ENCODE data around the gene SCP2D1. TPM values are rescaled to one million over a fixed set of nuclear protein-coding genes. Genes with fewer than 3 reads are reported as not detected.

The SCP2D1 gene
- total RNA-seq, 1 experiment from 2014 or later: not detected

DNA sequence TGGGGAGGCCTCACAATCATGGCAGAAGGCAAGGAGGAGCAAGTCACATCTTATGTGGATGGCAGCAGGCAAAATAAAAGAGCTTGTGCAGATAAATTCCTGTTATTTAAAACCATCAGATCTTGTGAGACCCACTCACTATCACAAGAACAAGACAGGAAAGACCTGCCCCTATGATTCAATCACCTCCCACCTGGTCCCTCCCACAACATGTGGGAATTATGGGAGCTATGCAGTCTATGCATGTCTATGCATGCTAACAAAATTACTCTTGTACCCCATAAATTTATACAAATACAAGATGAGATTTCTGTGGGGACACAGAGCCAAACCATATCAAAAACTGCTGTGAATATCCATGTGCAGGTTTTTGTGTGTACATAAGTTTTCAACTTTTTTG, 25.6 kb upstream of the SCP2D1 start:
- ChIA-PET CTCF (no interaction called here), POLR2A (ENCODE audit: unreplicated experiment) (no interaction called here)
- peaks cover 52% of the 10 kb centered on the region for H3K27me3 ChIP-seq (ENCODE audit: low read length)
- no peak overlapping the region for H3K27ac ChIP-seq (ENCODE audit: low read length)
- no peaks in the 10 kb centered on the region for H3K79me2 ChIP-seq (ENCODE audit: low read length)
- DNase-seq (no peak), ATAC-seq (no peak)
- TF ChIP-seq EZH2 (IDR thresholded peaks at IDR 0.05; ENCODE audit: low read length, unreplicated experiment): no peak
- no peak for TF ChIP-seq EZH2phosphoT487 (IDR thresholded peaks at IDR 0.05; ENCODE audit: borderline replicate concordance, low read length)
- TF ChIP-seq, protein P1, sequence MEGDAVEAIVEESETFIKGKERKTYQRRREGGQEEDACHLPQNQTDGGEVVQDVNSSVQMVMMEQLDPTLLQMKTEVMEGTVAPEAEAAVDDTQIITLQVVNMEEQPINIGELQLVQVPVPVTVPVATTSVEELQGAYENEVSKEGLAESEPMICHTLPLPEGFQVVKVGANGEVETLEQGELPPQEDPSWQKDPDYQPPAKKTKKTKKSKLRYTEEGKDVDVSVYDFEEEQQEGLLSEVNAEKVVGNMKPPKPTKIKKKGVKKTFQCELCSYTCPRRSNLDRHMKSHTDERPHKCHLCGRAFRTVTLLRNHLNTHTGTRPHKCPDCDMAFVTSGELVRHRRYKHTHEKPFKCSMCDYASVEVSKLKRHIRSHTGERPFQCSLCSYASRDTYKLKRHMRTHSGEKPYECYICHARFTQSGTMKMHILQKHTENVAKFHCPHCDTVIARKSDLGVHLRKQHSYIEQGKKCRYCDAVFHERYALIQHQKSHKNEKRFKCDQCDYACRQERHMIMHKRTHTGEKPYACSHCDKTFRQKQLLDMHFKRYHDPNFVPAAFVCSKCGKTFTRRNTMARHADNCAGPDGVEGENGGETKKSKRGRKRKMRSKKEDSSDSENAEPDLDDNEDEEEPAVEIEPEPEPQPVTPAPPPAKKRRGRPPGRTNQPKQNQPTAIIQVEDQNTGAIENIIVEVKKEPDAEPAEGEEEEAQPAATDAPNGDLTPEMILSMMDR (conservative IDR thresholded peaks at IDR 0.05; ENCODE audit: low read depth, low read length): no peak
- H3F3A ChIP-seq (ENCODE audit: low read length, unreplicated experiment): no peaks in the 10 kb centered on the region
- H3K4me1 ChIP-seq (ENCODE audit: insufficient read depth, low read length): no peaks in the 10 kb centered on the region
- H3K9me3 ChIP-seq (ENCODE audit: low read length): no peaks in the 10 kb centered on the region
- 0 out of 2 replicates have a peak, but pooled peaks cover 4% of the 10 kb centered on the region for H3K9me2 ChIP-seq (replicated peaks; ENCODE audit: low read length)
- intact Hi-C loops (cut with micrococcal nuclease): no loop called here
- no peaks in the 10 kb centered on the region for H3K36me3 ChIP-seq (ENCODE audit: low read depth, low read length)
- BruUV-seq (replicated peaks): no TSS peak
- no peak overlapping the region for H3K4me2 ChIP-seq (ENCODE audit: low read length)
- no peak overlapping the region for H2AFZ ChIP-seq (ENCODE audit: low read length)
- no peak overlapping the region for H3K9ac ChIP-seq (ENCODE audit: low read length)
- no peak overlapping the region for H3K4me3 ChIP-seq (ENCODE audit: low read length)
- H4K20me1 ChIP-seq (ENCODE audit: low read length): no peaks in the 10 kb centered on the region

DNA sequence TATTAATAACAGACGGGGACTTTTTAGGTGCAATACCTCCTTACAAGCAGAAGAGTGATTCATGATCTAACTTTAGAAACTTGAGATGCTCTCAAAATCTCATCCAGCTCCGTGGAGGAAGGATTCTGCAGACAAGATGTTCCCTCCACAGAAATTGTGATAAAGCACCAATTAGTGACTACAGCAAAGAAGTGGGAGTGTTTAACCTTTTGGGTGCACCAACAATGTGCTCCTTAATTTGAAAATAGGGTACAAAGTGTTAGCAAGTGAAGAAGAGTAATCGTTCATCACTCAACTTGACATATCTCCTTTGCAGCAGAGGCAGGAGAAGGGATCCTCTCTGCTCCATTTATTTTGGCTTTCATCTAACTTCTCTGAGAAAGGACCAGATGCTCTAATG, 22.8 kb upstream of the SCP2D1 start:
- Histone ChIP-seq H3F3A (ENCODE audit: low read length, unreplicated experiment) (no peaks in the 10 kb centered on the region), H3K4me1 (ENCODE audit: insufficient read depth, low read length) (peaks cover 6% of the 10 kb centered on the region), H3K9ac (ENCODE audit: low read length) (no peak overlapping the region), H3K4me3 (ENCODE audit: low read length) (no peak overlapping the region), H3K27me3 (ENCODE audit: low read length) (peaks cover 26% of the 10 kb centered on the region), H3K9me3 (ENCODE audit: low read length) (no peaks in the 10 kb centered on the region), H3K9me2 (replicated peaks; ENCODE audit: low read length) (no peaks in the 10 kb centered on the region), H3K36me3 (ENCODE audit: low read depth, low read length) (no peaks in the 10 kb centered on the region), H3K27ac (ENCODE audit: low read length) (no peak overlapping the region), H2AFZ (ENCODE audit: low read length) (no peak overlapping the region), H4K20me1 (ENCODE audit: low read length) (no peaks in the 10 kb centered on the region), H3K4me2 (ENCODE audit: low read length) (no peak overlapping the region), H3K79me2 (ENCODE audit: low read length) (no peaks in the 10 kb centered on the region)
- TF ChIP-seq, protein P1 (conservative IDR thresholded peaks at IDR 0.05; ENCODE audit: low read depth, low read length): no peak
- TF ChIP-seq EZH2 (IDR thresholded peaks at IDR 0.05; ENCODE audit: low read length, unreplicated experiment) (no peak), EZH2phosphoT487 (IDR thresholded peaks at IDR 0.05; ENCODE audit: borderline replicate concordance, low read length) (no peak)
- no peak for ATAC-seq
- ChIA-PET CTCF (no interaction called here), POLR2A (ENCODE audit: unreplicated experiment) (no interaction called here)
- intact Hi-C loops (cut with micrococcal nuclease): loop anchor here (5.0 kb wide), 2 partner anchors 158 to 378 kb away; no protein-coding TSS in a partner anchor
- DNase-seq: no peak
- no TSS peak for BruUV-seq (replicated peaks)

DNA sequence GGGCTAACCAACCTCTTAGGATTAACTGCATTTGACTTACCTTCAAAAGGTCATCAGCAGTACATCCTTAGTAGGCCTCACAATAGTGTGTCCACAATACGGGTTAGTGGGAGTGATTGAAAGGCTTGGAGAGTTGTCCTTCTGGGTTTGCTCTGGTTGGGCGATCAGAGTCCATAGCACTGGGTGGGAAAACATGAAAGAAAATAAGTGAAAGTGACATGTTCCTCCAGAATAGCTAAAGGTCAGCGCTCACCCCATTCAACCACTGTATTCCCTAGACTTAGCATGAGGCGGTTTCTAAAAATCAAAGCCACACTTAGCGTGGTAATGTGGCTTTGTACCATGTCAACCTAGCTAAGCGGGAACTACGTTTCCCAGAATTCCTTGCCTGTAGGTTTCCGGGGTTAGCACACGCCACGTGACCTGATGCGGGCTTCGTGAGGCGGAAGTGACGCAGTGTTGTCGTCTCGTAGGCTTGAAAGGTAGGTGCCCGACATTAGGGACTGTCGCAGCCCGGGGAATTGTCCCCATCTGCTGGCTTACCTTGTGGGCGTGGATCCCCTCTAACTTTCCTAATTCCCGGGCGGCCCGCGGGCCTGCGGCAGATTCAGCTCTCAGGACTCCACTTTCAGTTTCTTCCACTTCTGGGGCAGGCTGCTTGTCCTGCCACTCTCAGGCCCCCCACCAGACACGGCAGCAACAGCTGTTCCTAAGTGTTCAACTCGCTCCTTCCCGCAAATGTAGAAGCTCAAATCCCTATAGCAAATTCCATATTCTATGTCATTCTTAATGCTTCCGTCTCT, 19.8 kb upstream of the SCP2D1 start:
- Histone ChIP-seq H3K4me2 (ENCODE audit: low read length) (peak overlapping the region; percentile 88), H3K79me2 (ENCODE audit: low read length) (no peaks in the 10 kb centered on the region), H3K27ac (ENCODE audit: low read length) (no peak overlapping the region), H3K4me3 (ENCODE audit: low read length) (peak overlapping the region; percentile 83), H3K9me2 (replicated peaks; ENCODE audit: low read length) (no peaks in the 10 kb centered on the region), H3K4me1 (ENCODE audit: insufficient read depth, low read length) (peaks cover 6% of the 10 kb centered on the region), H2AFZ (ENCODE audit: low read length) (peak overlapping the region; percentile 97), H3K9ac (ENCODE audit: low read length) (peak overlapping the region; percentile 77), H3K27me3 (ENCODE audit: low read length) (peaks cover 23% of the 10 kb centered on the region), H3K9me3 (ENCODE audit: low read length) (no peaks in the 10 kb centered on the region), H3K36me3 (ENCODE audit: low read depth, low read length) (no peaks in the 10 kb centered on the region), H3F3A (ENCODE audit: low read length, unreplicated experiment) (no peaks in the 10 kb centered on the region), H4K20me1 (ENCODE audit: low read length) (no peaks in the 10 kb centered on the region)
- ChIA-PET CTCF (no interaction called here), POLR2A (ENCODE audit: unreplicated experiment) (interaction anchor here (0.7 kb wide), 1 partner anchor 420 kb away, joined by 6 read pairs; no protein-coding TSS in a partner anchor)
- BruUV-seq (replicated peaks): no TSS peak
- TF ChIP-seq, protein P1 (conservative IDR thresholded peaks at IDR 0.05; ENCODE audit: low read depth, low read length): peak; percentile 29; the same call in 1 of the 2 replicates
- TF ChIP-seq EZH2phosphoT487 (IDR thresholded peaks at IDR 0.05; ENCODE audit: borderline replicate concordance, low read length) (no peak), EZH2 (IDR thresholded peaks at IDR 0.05; ENCODE audit: low read length, unreplicated experiment) (no peak)
- ATAC-seq: peak; percentile 98
- peak; percentile 91 for DNase-seq
- intact Hi-C loops (cut with micrococcal nuclease): loop anchor here (5.0 kb wide), 2 partner anchors 162 to 382 kb away; no protein-coding TSS in a partner anchor

Data from PC-3 (cell line).